Activated naive CD4-positive, alpha-beta T cell treated with anti-CD3 and anti-CD28 coated beads, Interleukin-2, amount 10 ng/mL, durations not matched to agents 5 hours and 36 hours (primary cell): ENCODE measurements around the gene MRNIP. TPM values are rescaled to one million over a fixed set of nuclear protein-coding genes. Genes with fewer than 3 reads are reported as not detected.

Experiments used
- microRNA-seq: library from miRNA; unstranded; fragments of <30 nt; microRNA quantifications from one replicate; pipeline ENCODE4 v1.2.0, GENCODE V29; 2022; ENCODE audit warnings: borderline microRNAs expressed, borderline replicate concordance
- total RNA-seq, 2 experiments: library from RNA; stranded (reverse); gene quantifications; one replicate each; pipeline ENCODE4 v1.2.3, GENCODE V29; 2021

The MRNIP gene
- 10 to 100 TPM; 21.5 to 22.6 TPM for total RNA-seq

GRCh38 chr5:179858586-179859427, at the start of gene MRNIP:
TSS of gene MRNIP (minus strand) at chr5:179858817. CDS start at chr5:179858796, 21 bp downstream.

DNA sequence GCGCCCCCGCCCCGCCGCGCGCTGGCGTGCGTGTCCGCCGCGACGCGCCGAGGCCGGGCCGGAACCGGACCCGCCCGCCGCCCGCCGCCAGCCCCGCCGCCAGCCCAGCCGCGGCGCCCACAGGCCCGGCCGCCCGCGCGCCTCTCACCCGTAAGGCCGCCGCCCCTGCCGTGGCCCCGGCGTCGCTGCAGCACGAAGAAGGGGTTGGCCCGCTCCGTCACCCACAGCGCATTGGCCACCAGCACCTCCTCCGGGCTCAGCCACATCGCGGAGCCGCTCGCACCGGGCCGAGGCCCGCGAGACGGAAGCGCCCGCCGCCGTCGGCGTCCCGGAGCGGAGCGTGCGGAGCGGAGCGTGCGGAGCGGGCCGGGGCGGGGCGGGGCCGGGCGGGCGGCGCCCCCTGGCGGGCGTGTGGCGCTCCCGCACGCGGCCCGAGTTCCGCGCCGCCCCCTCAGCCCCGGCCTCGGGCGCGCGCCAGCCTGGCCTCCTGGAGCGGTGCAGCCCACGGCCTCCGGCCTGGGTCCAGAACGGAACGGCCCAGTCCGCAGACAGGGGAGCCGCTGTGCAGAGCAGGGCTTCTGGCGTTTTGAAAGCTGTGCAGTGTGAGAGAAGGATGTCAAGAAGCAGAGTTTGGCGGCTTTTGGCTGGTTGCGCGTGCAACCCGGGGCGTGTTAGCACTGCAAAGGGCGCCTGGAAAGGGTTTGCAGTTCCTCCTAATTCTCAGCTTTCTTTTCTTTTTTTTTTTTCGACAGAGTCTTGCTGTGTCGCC, 49.1 kb upstream of the MRNIP start, which contains the start of gene TBC1D9B:
Gene TBC1D9B (minus strand): TSS at position 342 of the 769 bp plus-strand sequence. CDS start 76 bp downstream, at position 266.

GRCh38 chr5:179820483-179821297, 37.9 kb downstream of the MRNIP start, which contains the start of gene SQSTM1:
TSS of gene SQSTM1 (plus strand) at chr5:179820905. CDS start at chr5:179820937, 32 bp downstream.

GRCh38 chr5:179806250-179807048, 52.2 kb downstream of the MRNIP start, which contains the start of gene MGAT4B:
TSS of gene MGAT4B (minus strand) at chr5:179806866. CDS start at chr5:179806583, 283 bp downstream.

GRCh38 chr5:179793468-179794139, 65.0 kb downstream of the MRNIP start, which contains the start of gene LTC4S:
TSS of gene LTC4S (plus strand) at chr5:179793986. CDS start at chr5:179794081, 95 bp downstream.

Small RNAs within 50 kb of the gene (microRNA-seq; reads per million reads assigned to microRNA genes)
- gene MIR1229, result not detected

Other genes starting within 250 kb of the MRNIP start
- gene HNRNPH1, start 235.1 kb downstream of the MRNIP start, total RNA-seq, result 100 to 1,000 TPM; 883 to 954 TPM
- under 1 TPM; 0.31 to 0.71 TPM for gene CBY3, start 177.8 kb downstream of the MRNIP start, total RNA-seq
- gene CANX, start 159.8 kb downstream of the MRNIP start, total RNA-seq, result 100 to 1,000 TPM; 418 to 432 TPM
- 10 to 100 TPM; 29.5 to 31.1 TPM for gene MAML1, start 126.0 kb downstream of the MRNIP start, total RNA-seq
- 1 to 10 TPM; 2.4 to 3.9 TPM for gene LTC4S, start 64.8 kb downstream of the MRNIP start, total RNA-seq
- gene MGAT4B, start 52.0 kb downstream of the MRNIP start, total RNA-seq, result 10 to 100 TPM; 96.8 to 99.3 TPM
- gene SQSTM1, start 37.9 kb downstream of the MRNIP start, total RNA-seq, result 100 to 1,000 TPM; 134 to 147 TPM
- 10 to 100 TPM; 73.4 to 82.2 TPM for gene TBC1D9B, start 49.1 kb upstream of the MRNIP start, total RNA-seq
- 1 to 10 TPM; 4.0 to 5.2 TPM for gene RNF130, start 212.9 kb upstream of the MRNIP start, total RNA-seq